IMR-90 (cell line): Measurements from ENCODE around the gene PXMP2. TPM values are rescaled to one million over a fixed set of nuclear protein-coding genes. Genes with fewer than 3 reads are reported as not detected.
"Not testable (repeated sequence)": the region's sequence is repeated elsewhere in the genome, so short reads cannot be mapped to it uniquely, and the experiment has no call there.

Experiments used
- ATAC-seq: fragments of 200-7000 bp; cut with Tn5 transposase; 2 replicates; pipeline ENCODE4 v1.9.1; 2020; ENCODE audit warnings: low read depth, mild to moderate bottlenecking, moderate library complexity
- BruUV-seq: library from RNA; stranded (reverse); fragments of 400-500 nt; replicated peaks from 2 replicates; lab custom pipeline; 2021; lab: Mats Ljungman, UMichigan
- CTCF ChIA-PET: fragments of 300-600 bp; formaldehyde crosslinking; extraction: SDS; loops from one replicate; lab custom pipeline; 2021; ENCODE audit warnings: antibody characterized with exemption; lab: Yijun Ruan, JAX
- POLR2A ChIA-PET: fragments of 300-600 bp; sonication (Branson Sonifier 250); formaldehyde crosslinking; loops from one replicate; lab custom pipeline; 2022; ENCODE audit warnings: antibody characterized with exemption; ENCODE audit not compliant: unreplicated experiment; lab: Charles Lee
- DNase-seq: peaks from one replicate; pipeline ENCODE4 v3.0.0; 2013
- H2AFZ ChIP-seq: replicated peaks from 2 replicates; pipeline ENCODE3; 2013; ENCODE audit warnings: low read length, mild to moderate bottlenecking; ENCODE audit not compliant: poor library complexity
- H2AK5ac ChIP-seq: 2 replicates; pipeline ENCODE4 v1.6.1; 2013; ENCODE audit warnings: low read depth, low read length, inconsistent platforms
- H2AK9ac ChIP-seq: replicated peaks from 2 replicates; pipeline ENCODE3; 2013; ENCODE audit warnings: mild to moderate bottlenecking, low read depth, low read length, moderate library complexity; ENCODE audit not compliant: poor library complexity
- H2BK120ac ChIP-seq: 2 replicates; pipeline ENCODE4 v1.6.1; 2013; ENCODE audit warnings: low read depth, low read length, inconsistent platforms
- H2BK15ac ChIP-seq: 3 replicates; pipeline ENCODE4 v1.6.1; 2013; ENCODE audit warnings: low read depth, low read length, inconsistent platforms
- H2BK20ac ChIP-seq: 2 replicates; pipeline ENCODE4 v1.6.1; 2013; ENCODE audit warnings: low read depth, mild to moderate bottlenecking, inconsistent platforms, low read length, moderate library complexity
- H2BK5ac ChIP-seq: 2 replicates; pipeline ENCODE4 v1.6.1; 2013; ENCODE audit warnings: mild to moderate bottlenecking, low read depth, low read length, inconsistent platforms; ENCODE audit not compliant: poor library complexity, severe bottlenecking
- H3K14ac ChIP-seq: replicated peaks from 2 replicates; pipeline ENCODE4 v1.6.1; 2013; ENCODE audit warnings: low read depth, low read length, inconsistent platforms
- H3K18ac ChIP-seq: 2 replicates; pipeline ENCODE4 v1.6.1; 2013; ENCODE audit warnings: low read depth, low read length, control low read depth
- H3K23ac ChIP-seq: 2 replicates; pipeline ENCODE4 v1.6.1; 2013; ENCODE audit warnings: low read depth, low read length, inconsistent platforms
- H3K27ac ChIP-seq: 2 replicates; pipeline ENCODE4 v1.5.1; 2013; ENCODE audit warnings: mild to moderate bottlenecking, control low read depth, low read length; ENCODE audit not compliant: insufficient read depth
- H3K27me3 ChIP-seq: 2 replicates; pipeline ENCODE4 v1.6.1; 2013; ENCODE audit warnings: low read length; ENCODE audit not compliant: control insufficient read depth, insufficient read depth
- H3K36me3 ChIP-seq: 2 replicates; pipeline ENCODE4 v1.6.1; 2013; ENCODE audit warnings: low read length, mixed read lengths; ENCODE audit not compliant: control insufficient read depth, insufficient read depth
- H3K4ac ChIP-seq: 2 replicates; pipeline ENCODE4 v1.6.1; 2013; ENCODE audit warnings: low read depth, low read length, inconsistent platforms
- H3K4me1 ChIP-seq: 2 replicates; pipeline ENCODE4 v1.6.1; 2013; ENCODE audit warnings: low read length, mixed read lengths; ENCODE audit not compliant: control insufficient read depth, insufficient read depth
- H3K4me2 ChIP-seq: 2 replicates; pipeline ENCODE4 v1.6.1; 2013; ENCODE audit warnings: low read depth, mild to moderate bottlenecking, control low read depth, low read length, moderate library complexity
- H3K4me3 ChIP-seq: 2 replicates; pipeline ENCODE4 v1.5.1; 2013; ENCODE audit warnings: low read depth, mild to moderate bottlenecking, control low read depth, low read length, moderate library complexity; ENCODE audit not compliant: insufficient read depth
- H3K56ac ChIP-seq: 2 replicates; pipeline ENCODE4 v1.6.1; 2013; ENCODE audit warnings: low read length, inconsistent platforms; ENCODE audit not compliant: insufficient read depth; ENCODE audit errors: extremely low read depth
- H3K79me1 ChIP-seq, 2 experiments: 2 replicates each; pipeline ENCODE4 v1.6.1; 2013; ENCODE audit warnings: low read length in 2 of 2, inconsistent platforms in 1 of 2, low read depth in 1 of 2
- H3K9ac ChIP-seq: 2 replicates; pipeline ENCODE4 v1.6.1; 2013; ENCODE audit warnings: low read depth, low read length, control low read depth
- H3K9me1 ChIP-seq: 2 replicates; pipeline ENCODE4 v1.6.1; 2013; ENCODE audit warnings: low read length, inconsistent platforms; ENCODE audit not compliant: insufficient read depth
- H3K9me3 ChIP-seq: 2 replicates; pipeline ENCODE4 v1.6.1; 2013; ENCODE audit warnings: low read length; ENCODE audit not compliant: control insufficient read depth, insufficient read depth
- H4K20me1 ChIP-seq: 2 replicates; pipeline ENCODE4 v1.6.1; 2013; ENCODE audit warnings: low read length, inconsistent platforms; ENCODE audit not compliant: insufficient read depth
- H4K5ac ChIP-seq: 2 replicates; pipeline ENCODE4 v1.6.1; 2013; ENCODE audit warnings: mild to moderate bottlenecking, low read depth, low read length, control low read depth
- H4K8ac ChIP-seq, 2 experiments: 2 replicates each; pipeline ENCODE4 v1.6.1; 2013; ENCODE audit warnings: low read depth in 2 of 2, low read length in 2 of 2, control low read depth in 1 of 2, inconsistent platforms in 1 of 2
- H4K91ac ChIP-seq: 2 replicates; pipeline ENCODE4 v1.6.1; 2013; ENCODE audit warnings: low read depth, low read length, inconsistent platforms; ENCODE audit not compliant: insufficient read depth
- WGBS, 2 experiments: methylation state at CpG; one replicate each; pipeline versions ENCODE4 v1.1.5 to v1.1.7; 2013; ENCODE audit warnings: missing lambda C conversion rate in 2 of 2; ENCODE audit not compliant: insufficient read length in 1 of 2; ENCODE audit errors: extremely low coverage in 2 of 2; 5-methylcytosine and 5-hydroxymethylcytosine counted together
- dilution Hi-C: fragments of 300-500 bp; cut with HindIII; formaldehyde crosslinking; loops from one replicate; pipeline ENCODE4 v1.14.3; 2018; ENCODE audit warnings: low sequenced_read_pairs; ENCODE audit not compliant: unreplicated experiment
- in situ Hi-C: fragments of 300-500 bp; cut with MboI; formaldehyde crosslinking; loops from 3 replicates; pipeline ENCODE4 v1.14.3; 2019; ENCODE audit warnings: low sequenced_read_pairs, inconsistent platforms, mixed read lengths
- intact Hi-C: fragments of 100-400 bp; cut with micrococcal nuclease; formaldehyde crosslinking; loops from 2 replicates; pipeline ENCODE4 v1.10.0; 2022
- polyA plus RNA-seq, 3 experiments: library from polyadenylated mRNA; depleted of rRNA; stranded (reverse); fragments of >200 nt; gene quantifications; 2 replicates each; pipeline ENCODE4 v1.2.3, GENCODE V29; 2012; ENCODE audit warnings: low replicate concordance in 1 of 3
- total RNA-seq: library from RNA; depleted of rRNA; stranded (reverse); fragments of >200 nt; gene quantifications from 2 replicates; pipeline ENCODE4 v1.2.3, GENCODE V29; 2012
- TF ChIP-seq, protein P1 (sequence below): fragments of 150-350 bp; IDR thresholded peaks from 2 replicates; pipeline ENCODE4 v1.6.1; 2016; ENCODE audit warnings: low read depth, mild to moderate bottlenecking, low read length, moderate library complexity, borderline replicate concordance

Gene PXMP2
- total and polyA plus RNA-seq, 2 of the 4 experiments (the other 2 are of a cell fraction) = 10.9 to 20.1 TPM

- Histone ChIP-seq H2BK20ac (no peak overlapping the region), H2AK9ac (no peak overlapping the region), H3K4me2 (no peak overlapping the region), H3K79me1 (peaks cover 35 to 76% of the 10 kb centered on the region in 2 experiments), H2AFZ (no peak overlapping the region), H2BK5ac (no peak overlapping the region), H2BK15ac (no peak overlapping the region), H3K4me3 (no peak overlapping the region), H3K56ac (no peak overlapping the region), H3K18ac (no peak overlapping the region), H3K27ac (no peak overlapping the region), H4K5ac (no peak overlapping the region), H3K14ac (no peak overlapping the region), H4K8ac (no peak overlapping the region), H3K9me3 (no peaks in the 10 kb centered on the region), H4K20me1 (peaks cover 82% of the 10 kb centered on the region), H2AK5ac (no peak overlapping the region), H3K27me3 (no peaks in the 10 kb centered on the region), H3K9ac (no peak overlapping the region), H3K4me1 (peaks cover 5% of the 10 kb centered on the region; the same call in 1 of the 2 replicates), H3K4ac (no peak overlapping the region), H3K36me3 (peaks cover 69% of the 10 kb centered on the region), H2BK120ac (no peak overlapping the region), H3K9me1 (peaks cover 3% of the 10 kb centered on the region; the same call in 1 of the 2 replicates), H4K91ac (no peak overlapping the region), H3K23ac (no peak overlapping the region)
- BruUV-seq = no TSS peak
- ATAC-seq = no peak
- intact Hi-C loops = no loop called here
- in situ Hi-C loops = no loop called here
- WGBS, 2 experiments = 92% methylated on average over 10 of the region's 10 CpGs; no CpG with 5 or more reads in 1 of the 2 experiments
- TF ChIP-seq, protein P1, sequence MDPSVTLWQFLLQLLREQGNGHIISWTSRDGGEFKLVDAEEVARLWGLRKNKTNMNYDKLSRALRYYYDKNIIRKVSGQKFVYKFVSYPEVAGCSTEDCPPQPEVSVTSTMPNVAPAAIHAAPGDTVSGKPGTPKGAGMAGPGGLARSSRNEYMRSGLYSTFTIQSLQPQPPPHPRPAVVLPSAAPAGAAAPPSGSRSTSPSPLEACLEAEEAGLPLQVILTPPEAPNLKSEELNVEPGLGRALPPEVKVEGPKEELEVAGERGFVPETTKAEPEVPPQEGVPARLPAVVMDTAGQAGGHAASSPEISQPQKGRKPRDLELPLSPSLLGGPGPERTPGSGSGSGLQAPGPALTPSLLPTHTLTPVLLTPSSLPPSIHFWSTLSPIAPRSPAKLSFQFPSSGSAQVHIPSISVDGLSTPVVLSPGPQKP = no peak
- dilution Hi-C loops = no loop called here
- DNase-seq = no peak
- ChIA-PET CTCF (no interaction called here), POLR2A (no interaction called here)
These were observed 60.9 kb downstream of the PXMP2 start for GRCh38 chr12:132748319-132748718.

DNA sequence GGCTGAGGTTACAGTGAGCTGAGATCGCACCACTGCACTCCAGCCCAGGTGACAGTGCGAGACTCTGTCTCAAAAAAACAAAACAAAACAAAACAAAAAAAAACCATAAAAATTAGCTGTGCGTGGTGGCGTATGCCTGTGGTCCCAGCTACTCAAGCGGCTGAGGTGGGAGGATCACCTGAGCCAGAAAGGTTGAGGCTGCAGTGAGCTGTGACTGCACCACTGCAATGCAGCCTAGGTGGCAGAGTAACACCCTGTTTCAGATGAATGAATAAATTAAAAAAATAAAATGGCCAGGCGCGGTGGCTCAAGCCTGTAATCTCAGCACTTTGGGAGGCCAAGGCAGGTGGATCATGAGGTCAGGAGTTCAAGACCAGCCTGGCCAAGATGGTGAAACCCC lies 66.3 kb downstream of the PXMP2 start:
- H3K27ac ChIP-seq, H3K56ac ChIP-seq, H3K9ac ChIP-seq, H2AK9ac ChIP-seq, H2AFZ ChIP-seq, H4K5ac ChIP-seq, H3K9me1 ChIP-seq, POLR2A ChIA-PET, BruUV-seq, in situ Hi-C loops, H3K18ac ChIP-seq, H3K14ac ChIP-seq, DNase-seq, H2BK120ac ChIP-seq, H2AK5ac ChIP-seq, H2BK15ac ChIP-seq, CTCF ChIA-PET, H2BK5ac ChIP-seq, intact Hi-C loops, H3K4ac ChIP-seq, H3K4me3 ChIP-seq, H3K9me3 ChIP-seq, dilution Hi-C loops, H3K23ac ChIP-seq, H3K4me2 ChIP-seq, H2BK20ac ChIP-seq, H4K8ac ChIP-seq, ATAC-seq, H3K27me3 ChIP-seq, H3K4me1 ChIP-seq, H4K91ac ChIP-seq: not testable (repeated sequence)
- H3K79me1 ChIP-seq = peaks cover 19 to 49% of the 10 kb centered on the region in 2 experiments
- 97% methylated on average over 3 of the region's 7 CpGs; no CpG with 5 or more reads in 1 of the 2 experiments for WGBS, 2 experiments
- H3K36me3 ChIP-seq = peaks cover 38% of the 10 kb centered on the region
- peaks cover 87% of the 10 kb centered on the region for H4K20me1 ChIP-seq
